Lung (tissue), 12 donors: ENCODE data around the gene BTNL2. TPM values are rescaled to one million over a fixed set of nuclear protein-coding genes. Genes with fewer than 3 reads are reported as not detected.

Source experiments
- ATAC-seq: fragments of 200-7000 bp; cut with Tn5 transposase; one replicate; pipeline ENCODE4 v1.9.1; 2020; ENCODE audit warnings: moderate number of reproducible peaks; ENCODE audit not compliant: insufficient read depth, low FRiP score
- DNase-seq, 3 donors: peaks; one replicate each; pipeline ENCODE4 v3.0.0-alpha.2; 2013 to 2017
- H3K27ac ChIP-seq, 2 donors: one replicate each; pipeline ENCODE4 v1.5.1; 2013; ENCODE audit warnings: mild to moderate bottlenecking in 2 of 2, moderate library complexity in 2 of 2, control low read depth in 1 of 2, inconsistent platforms in 1 of 2, low read depth in 1 of 2, low read length in 1 of 2
- H3K27me3 ChIP-seq, 3 donors: one replicate each; pipeline ENCODE4 v1.5.1; 2013; ENCODE audit warnings: low read length in 2 of 3; ENCODE audit not compliant: control insufficient read depth in 3 of 3, insufficient read depth in 3 of 3
- H3K36me3 ChIP-seq, 4 donors: one replicate each; pipeline ENCODE4 v1.5.1; 2013; ENCODE audit warnings: low read length in 4 of 4, mild to moderate bottlenecking in 1 of 4, moderate library complexity in 1 of 4; ENCODE audit not compliant: control insufficient read depth in 4 of 4, insufficient read depth in 4 of 4
- H3K4me1 ChIP-seq, 5 donors: one replicate each; pipeline ENCODE4 v1.5.1; 2013; ENCODE audit warnings: low read length in 5 of 5, mild to moderate bottlenecking in 2 of 5, moderate library complexity in 1 of 5; ENCODE audit not compliant: control insufficient read depth in 5 of 5, insufficient read depth in 5 of 5
- H3K4me3 ChIP-seq: one replicate; pipeline ENCODE4 v1.5.1; 2013; ENCODE audit warnings: mild to moderate bottlenecking, control low read depth, moderate library complexity
- H3K9ac ChIP-seq, 2 donors: one replicate each; pipeline ENCODE4 v1.5.1; 2013; ENCODE audit warnings: low read length in 2 of 2, control low read depth in 1 of 2; ENCODE audit not compliant: insufficient read depth in 1 of 2
- H3K9me3 ChIP-seq, 4 donors: one replicate each; pipeline ENCODE4 v1.5.1; 2013; ENCODE audit warnings: low read length in 3 of 4, mild to moderate bottlenecking in 1 of 4, moderate library complexity in 1 of 4; ENCODE audit not compliant: control insufficient read depth in 4 of 4, insufficient read depth in 3 of 4
- CTCF ChIP-seq: IDR thresholded peaks from 2 replicates; pipeline ENCODE4 v1.5.1; 2012; ENCODE audit warnings: mild to moderate bottlenecking; ENCODE audit errors: control extremely low read depth, extremely low read depth
- WGBS, 2 donors: extraction: QIAGEN DNeasy Blood & Tissue Kit; methylation state at CpG; one replicate each; pipeline ENCODE4 v1.1.7; 2013; 5-methylcytosine and 5-hydroxymethylcytosine counted together
- polyA plus RNA-seq, 2 donors: library from polyadenylated mRNA; stranded (reverse); fragments of 200-250 nt; gene quantifications; one replicate each; pipeline ENCODE4 v1.2.1, GENCODE V29; 2013
- total RNA-seq, 2 donors: library from RNA; depleted of rRNA in 1 of 2; stranded (reverse); fragments of >200 nt in 1 of 2; gene quantifications; one replicate each; pipeline ENCODE4 v1.2.1, GENCODE V29; 2014 to 2021
- donor health status: control.
- donor health status: control.
- donor health status: Bipolar disorder and iron deficiency.
- donor health status: healthy.
- donor health status: DM: yes; HTN: yes; CAD: no.

BTNL2 gene
- total and polyA plus RNA-seq, 4 donors = not detected

- no peak overlapping the region for H3K27ac ChIP-seq
- peaks cover 3 to 45% (median 26%) of the 10 kb centered on the region in 3 donors for H3K27me3 ChIP-seq
- TF ChIP-seq CTCF = peak; percentile 94
- DNase-seq (peak; percentile 72 to 82 (median 82)), ATAC-seq (no peak)
- no peak overlapping the region for H3K4me3 ChIP-seq
- WGBS, 2 donors = 6 to 10% methylated on average over 11 of the region's 11 CpGs
- H3K9me3 ChIP-seq = no peaks in the 10 kb centered on the region
- no peaks in the 10 kb centered on the region for H3K36me3 ChIP-seq
- no peaks in the 10 kb centered on the region for H3K4me1 ChIP-seq
- H3K9ac ChIP-seq = no peak overlapping the region
These were observed 6.6 kb upstream of the BTNL2 start for GRCh38 chr6:32413427-32414047.

- Histone ChIP-seq H3K9ac (no peak overlapping the region), H3K27me3 (peaks cover 3 to 40% (median 33%) of the 10 kb centered on the region in 3 donors), H3K4me3 (no peak overlapping the region), H3K36me3 (no peaks in the 10 kb centered on the region), H3K9me3 (no peaks in the 10 kb centered on the region), H3K27ac (no peak overlapping the region), H3K4me1 (no peaks in the 10 kb centered on the region)
- ATAC-seq (no peak), DNase-seq (no peak)
- WGBS, 2 donors = 87 to 89% methylated on average over 9 of the region's 9 CpGs
- no peak for TF ChIP-seq CTCF
These were observed 4.8 kb upstream of the BTNL2 start for GRCh38 chr6:32411566-32412327.

DNA sequence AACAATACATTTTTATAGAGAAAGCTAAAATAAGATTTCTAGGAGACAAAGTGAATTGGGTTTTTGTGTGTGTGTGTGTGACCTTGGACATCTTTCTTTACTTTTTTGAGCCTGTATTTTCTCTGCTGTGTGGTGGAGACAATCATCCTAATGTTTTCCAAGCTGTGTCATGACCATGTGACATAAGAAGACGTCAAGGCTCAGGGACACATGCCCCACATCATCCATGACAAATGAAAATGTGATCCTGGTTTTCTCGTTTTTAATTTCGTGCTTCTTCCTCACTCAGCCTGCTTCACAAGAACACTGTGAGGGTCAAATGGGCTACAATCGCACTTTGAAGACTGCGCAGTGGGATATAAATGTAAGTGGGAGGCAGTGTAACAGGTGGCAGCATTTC lies 3.9 kb upstream of the BTNL2 start:
- ATAC-seq (no peak), DNase-seq (no peak)
- H3K36me3 ChIP-seq = no peaks in the 10 kb centered on the region
- no peaks in the 10 kb centered on the region for H3K4me1 ChIP-seq
- H3K9me3 ChIP-seq = no peaks in the 10 kb centered on the region
- H3K9ac ChIP-seq = no peak overlapping the region
- TF ChIP-seq CTCF = no peak
- WGBS, 2 donors = 54 to 60% methylated on average over 5 of the region's 5 CpGs
- H3K27ac ChIP-seq = no peak overlapping the region
- peaks cover 0 to 38% (median 33%) of the 10 kb centered on the region in 3 donors for H3K27me3 ChIP-seq
- no peak overlapping the region for H3K4me3 ChIP-seq
